Measurements from ENCODE around the gene CCDC86.
"Not testable (repeated sequence)": the region's sequence is repeated elsewhere in the genome, so short reads cannot be mapped to it uniquely, and the experiment has no call there.

CCDC86 gene

GRCh38 chr11:60841797-60842667 lies at the start of gene CCDC86:
CCDC86 (plus strand) TSS chr11:60842113; CDS start chr11:60842125, 12 bp downstream.
- DNase-seq (ENCODE audit: low read depth in 2 of 2) = peak; percentile 96 to 97

- no peak for DNase-seq (ENCODE audit: low read depth in 2 of 2)
Observed at GRCh38 chr11:60792521-60792920, 49.4 kb upstream of the CCDC86 start.

- DNase-seq (ENCODE audit: low read depth in 2 of 2) = no peak
Observed at GRCh38 chr11:60795291-60795690, 46.6 kb upstream of the CCDC86 start.

- no peak for DNase-seq (ENCODE audit: low read depth in 2 of 2)
Observed at GRCh38 chr11:60797846-60798630, 43.9 kb upstream of the CCDC86 start.

GRCh38 chr11:60798631-60799030 lies 43.3 kb upstream of the CCDC86 start:
- no peak for DNase-seq (ENCODE audit: low read depth in 2 of 2)

GRCh38 chr11:60801194-60801593 lies 40.7 kb upstream of the CCDC86 start:
- no peak for DNase-seq (ENCODE audit: low read depth in 2 of 2)

GRCh38 chr11:60803273-60803936 lies 38.5 kb upstream of the CCDC86 start:
- DNase-seq (ENCODE audit: low read depth in 2 of 2) = no peak

GRCh38 chr11:60809249-60809648 lies 32.7 kb upstream of the CCDC86 start:
- no peak for DNase-seq (ENCODE audit: low read depth in 2 of 2)

- no peak for DNase-seq (ENCODE audit: low read depth in 2 of 2)
Observed at GRCh38 chr11:60809691-60810090, 32.2 kb upstream of the CCDC86 start.

- DNase-seq (ENCODE audit: low read depth in 2 of 2) = no peak
Observed at GRCh38 chr11:60810151-60810550, 31.8 kb upstream of the CCDC86 start.

- DNase-seq (ENCODE audit: low read depth in 2 of 2) = no peak
Observed at GRCh38 chr11:60810569-60810968, 31.3 kb upstream of the CCDC86 start.

GRCh38 chr11:60813324-60813723 lies 28.6 kb upstream of the CCDC86 start:
- DNase-seq (ENCODE audit: low read depth in 2 of 2) = no peak

GRCh38 chr11:60814112-60814511 lies 27.8 kb upstream of the CCDC86 start:
- DNase-seq (ENCODE audit: low read depth in 2 of 2) = no peak

- DNase-seq (ENCODE audit: low read depth in 2 of 2) = no peak
Observed at GRCh38 chr11:60816590-60817157, 25.2 kb upstream of the CCDC86 start.

- no peak for DNase-seq (ENCODE audit: low read depth in 2 of 2)
Observed at GRCh38 chr11:60818057-60818456, 23.9 kb upstream of the CCDC86 start.

- DNase-seq (ENCODE audit: low read depth in 2 of 2) = no peak
Observed at GRCh38 chr11:60821827-60822599, 19.9 kb upstream of the CCDC86 start.

- DNase-seq (ENCODE audit: low read depth in 2 of 2) = not testable (repeated sequence)
Observed at GRCh38 chr11:60823745-60824306, 18.1 kb upstream of the CCDC86 start.

- no peak for DNase-seq (ENCODE audit: low read depth in 2 of 2)
Observed at GRCh38 chr11:60825118-60825517, 16.8 kb upstream of the CCDC86 start.

- no peak for DNase-seq (ENCODE audit: low read depth in 2 of 2)
Observed at GRCh38 chr11:60825790-60826189, 16.1 kb upstream of the CCDC86 start.

GRCh38 chr11:60830478-60831142 lies 11.3 kb upstream of the CCDC86 start:
- no peak for DNase-seq (ENCODE audit: low read depth in 2 of 2)
